ENCODE measurements around the gene CNN3. TPM values are rescaled to one million over a fixed set of nuclear protein-coding genes. Genes with fewer than 3 reads are reported as not detected.

CNN3 gene
- total and polyA plus RNA-seq, 2 donors (not counting 1 experiment from before 2014, with no cell fraction given) = 2.3 to 17.2 TPM

DNA sequence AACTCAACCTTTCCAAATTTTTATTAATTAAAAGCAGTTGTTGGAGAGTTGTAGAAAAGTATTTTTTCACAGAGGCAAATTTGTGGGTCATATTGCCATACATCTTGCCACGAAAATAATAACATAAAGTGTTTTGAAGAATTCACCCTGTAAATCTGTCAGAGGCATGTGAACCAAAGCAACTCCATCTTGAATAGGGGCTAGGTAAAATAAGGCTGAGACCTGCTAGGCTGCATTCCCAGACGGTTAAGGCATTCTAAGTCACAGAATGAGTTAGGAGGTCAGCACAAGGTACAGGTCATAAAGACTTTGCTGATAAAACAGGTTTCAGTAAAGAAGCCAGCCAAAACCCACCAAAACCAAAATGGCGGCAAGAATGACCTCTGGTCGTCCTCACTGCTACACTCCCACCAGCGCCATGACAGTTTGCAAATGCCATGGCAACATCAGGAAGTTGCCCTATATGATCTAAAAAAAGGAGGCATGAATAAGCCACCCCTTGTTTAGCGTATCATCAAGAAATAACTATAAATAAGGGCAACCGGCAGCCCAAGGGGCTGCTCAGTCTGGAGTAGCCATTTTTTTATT is 4.4 kb upstream of the CNN3 start:
- no peak overlapping the region for H3K4me3 Mint-ChIP-seq
- peaks cover 8 to 10% of the 10 kb centered on the region in 2 donors for H3K4me1 ChIP-seq (ENCODE audit: control insufficient read depth in 2 of 2, insufficient read depth in 2 of 2, low read length in 2 of 2)
- no peak overlapping the region for H3K4me3 ChIP-seq (ENCODE audit: control extremely low read depth in 1 of 5, extremely low read depth in 1 of 5, insufficient read depth in 1 of 5, low read depth in 2 of 5, low read length in 4 of 5)
- peaks cover 8% of the 10 kb centered on the region for H3K27me3 Mint-ChIP-seq
- no peaks in the 10 kb centered on the region for H3K79me2 ChIP-seq (ENCODE audit: control insufficient read depth, insufficient read depth, low read length)
- no peak overlapping the region for H3K27ac Mint-ChIP-seq
- 100% methylated on average over 1 of the region's 7 CpGs for WGBS (ENCODE audit: insufficient coverage)
- H3K9me3 ChIP-seq (ENCODE audit: control extremely low read depth in 1 of 3, control insufficient read depth in 2 of 3, insufficient read depth in 1 of 3, low read length in 2 of 3) = no peaks in the 10 kb centered on the region
- no peak overlapping the region for H3K9ac ChIP-seq (ENCODE audit: low read length)
- H4K20me1 ChIP-seq (ENCODE audit: control insufficient read depth, insufficient read depth, low read length, poor library complexity, severe bottlenecking) = no peaks in the 10 kb centered on the region
- no peaks in the 10 kb centered on the region for H3K9me3 Mint-ChIP-seq (ENCODE audit: insufficient read depth)
- H2AFZ ChIP-seq (ENCODE audit: insufficient read depth, low read depth, low read length, poor library complexity, severe bottlenecking) = no peak overlapping the region
- no peak overlapping the region for H3K4me2 ChIP-seq (replicated peaks; ENCODE audit: low read depth, low read length, poor library complexity, severe bottlenecking)
- no peak for ATAC-seq (ENCODE audit: low read depth)
- no peak for DNase-seq
- H3K36me3 ChIP-seq (replicated peaks in 1 of 2; ENCODE audit: control extremely low read depth in 1 of 2, control insufficient read depth in 1 of 2, extremely low read depth in 1 of 2, insufficient read depth in 2 of 2, low read length in 1 of 2) = no peaks in the 10 kb centered on the region
- H3K27me3 ChIP-seq (replicated peaks in 1 of 4; ENCODE audit: control extremely low read depth in 1 of 4, control insufficient read depth in 3 of 4, insufficient read depth in 4 of 4, low read length in 3 of 4) = peaks cover 0 to 13% (median 3%) of the 10 kb centered on the region in 4 experiments
- TF ChIP-seq, protein P1, sequence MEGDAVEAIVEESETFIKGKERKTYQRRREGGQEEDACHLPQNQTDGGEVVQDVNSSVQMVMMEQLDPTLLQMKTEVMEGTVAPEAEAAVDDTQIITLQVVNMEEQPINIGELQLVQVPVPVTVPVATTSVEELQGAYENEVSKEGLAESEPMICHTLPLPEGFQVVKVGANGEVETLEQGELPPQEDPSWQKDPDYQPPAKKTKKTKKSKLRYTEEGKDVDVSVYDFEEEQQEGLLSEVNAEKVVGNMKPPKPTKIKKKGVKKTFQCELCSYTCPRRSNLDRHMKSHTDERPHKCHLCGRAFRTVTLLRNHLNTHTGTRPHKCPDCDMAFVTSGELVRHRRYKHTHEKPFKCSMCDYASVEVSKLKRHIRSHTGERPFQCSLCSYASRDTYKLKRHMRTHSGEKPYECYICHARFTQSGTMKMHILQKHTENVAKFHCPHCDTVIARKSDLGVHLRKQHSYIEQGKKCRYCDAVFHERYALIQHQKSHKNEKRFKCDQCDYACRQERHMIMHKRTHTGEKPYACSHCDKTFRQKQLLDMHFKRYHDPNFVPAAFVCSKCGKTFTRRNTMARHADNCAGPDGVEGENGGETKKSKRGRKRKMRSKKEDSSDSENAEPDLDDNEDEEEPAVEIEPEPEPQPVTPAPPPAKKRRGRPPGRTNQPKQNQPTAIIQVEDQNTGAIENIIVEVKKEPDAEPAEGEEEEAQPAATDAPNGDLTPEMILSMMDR (IDR thresholded peaks at IDR 0.05) = no peak
- TF ChIP-seq EZH2 (IDR thresholded peaks at IDR 0.05; ENCODE audit: borderline replicate concordance, insufficient read depth, low read depth, low read length, poor library complexity, severe bottlenecking) = no peak
- no peak overlapping the region for H3K27ac ChIP-seq (ENCODE audit: low read length in 2 of 2)
- H3K4me1 Mint-ChIP-seq = peaks cover 7% of the 10 kb centered on the region
- ChIA-PET POLR2A (no interaction called here), CTCF (no interaction called here)
- intact Hi-C loops (cut with micrococcal nuclease) = no loop called here

DNA sequence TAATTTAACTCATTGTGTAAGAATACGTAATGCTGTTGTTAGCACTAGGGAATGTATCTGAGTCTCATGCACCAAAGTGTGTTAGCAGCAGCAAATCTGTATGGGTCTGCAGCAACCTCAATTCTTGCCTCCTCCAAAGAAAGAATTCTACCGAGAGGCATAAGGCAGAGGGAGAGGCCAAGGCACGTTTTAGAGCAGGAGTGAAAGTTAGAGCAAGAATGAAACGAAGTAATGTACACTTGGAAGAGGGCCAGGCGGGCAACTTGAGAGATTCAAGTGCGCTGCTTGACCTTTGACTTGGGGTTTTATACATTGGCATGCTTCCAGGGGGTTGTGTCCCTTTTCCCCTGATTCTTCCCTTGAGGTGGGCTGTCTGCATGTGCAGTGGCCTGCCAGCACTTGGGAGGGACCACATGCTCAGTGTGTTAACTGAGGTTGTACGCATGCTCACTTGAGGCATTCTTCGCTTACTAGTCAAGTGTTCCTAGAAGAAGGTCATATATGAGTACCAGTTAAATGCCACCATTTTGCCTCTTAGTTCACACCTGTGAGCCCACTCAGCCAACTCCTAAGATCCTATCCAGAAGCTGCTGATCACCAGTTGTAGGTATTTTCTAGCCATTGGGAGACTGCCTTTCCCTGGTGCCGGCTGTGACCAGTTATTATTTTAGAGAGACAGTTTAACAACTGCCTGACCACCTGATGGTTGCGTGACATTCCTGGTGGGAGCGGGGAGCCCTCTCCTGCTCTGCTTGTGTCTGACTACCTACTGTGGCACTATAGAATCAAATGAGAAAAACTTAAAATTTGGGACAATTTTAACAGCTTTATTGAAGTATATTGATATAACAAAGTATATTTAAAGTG is 2.7 kb upstream of the CNN3 start:
- no peaks in the 10 kb centered on the region for H3K9me3 Mint-ChIP-seq (ENCODE audit: insufficient read depth)
- Histone ChIP-seq H4K20me1 (ENCODE audit: control insufficient read depth, insufficient read depth, low read length, poor library complexity, severe bottlenecking) (no peaks in the 10 kb centered on the region), H3K9ac (ENCODE audit: low read length) (no peak overlapping the region), H3K4me2 (replicated peaks; ENCODE audit: low read depth, low read length, poor library complexity, severe bottlenecking) (no peak overlapping the region), H3K9me3 (ENCODE audit: control extremely low read depth in 1 of 3, control insufficient read depth in 2 of 3, insufficient read depth in 1 of 3, low read length in 2 of 3) (no peaks in the 10 kb centered on the region), H2AFZ (ENCODE audit: insufficient read depth, low read depth, low read length, poor library complexity, severe bottlenecking) (no peak overlapping the region), H3K4me3 (ENCODE audit: control extremely low read depth in 1 of 5, extremely low read depth in 1 of 5, insufficient read depth in 1 of 5, low read depth in 2 of 5, low read length in 4 of 5) (no peak overlapping the region), H3K36me3 (replicated peaks in 1 of 2; ENCODE audit: control extremely low read depth in 1 of 2, control insufficient read depth in 1 of 2, extremely low read depth in 1 of 2, insufficient read depth in 2 of 2, low read length in 1 of 2) (no peaks in the 10 kb centered on the region), H3K79me2 (ENCODE audit: control insufficient read depth, insufficient read depth, low read length) (no peaks in the 10 kb centered on the region), H3K4me1 (ENCODE audit: control insufficient read depth in 2 of 2, insufficient read depth in 2 of 2, low read length in 2 of 2) (peaks cover 19 to 24% of the 10 kb centered on the region in 2 donors), H3K27ac (ENCODE audit: low read length in 2 of 2) (no peak overlapping the region), H3K27me3 (replicated peaks in 1 of 4; ENCODE audit: control extremely low read depth in 1 of 4, control insufficient read depth in 3 of 4, insufficient read depth in 4 of 4, low read length in 3 of 4) (peaks cover 0 to 27% (median 9%) of the 10 kb centered on the region in 4 experiments)
- TF ChIP-seq, protein P1 (IDR thresholded peaks at IDR 0.05) = no peak
- TF ChIP-seq EZH2 (IDR thresholded peaks at IDR 0.05; ENCODE audit: borderline replicate concordance, insufficient read depth, low read depth, low read length, poor library complexity, severe bottlenecking) = no peak
- ChIA-PET POLR2A (no interaction called here), CTCF (interaction anchor here (3.4 kb wide), 1 partner anchor 114 kb away, joined by 10 read pairs; no protein-coding TSS in a partner anchor)
- intact Hi-C loops (cut with micrococcal nuclease) = loop anchor here (5.0 kb wide), 3 partner anchors 48 to 1582 kb away; partner anchors contain the start of gene DR1
- ATAC-seq (ENCODE audit: low read depth) (no peak), DNase-seq (no peak)
- no peak overlapping the region for H3K27ac Mint-ChIP-seq
- 94% methylated on average over 7 of the region's 11 CpGs for WGBS (ENCODE audit: insufficient coverage)
- H3K27me3 Mint-ChIP-seq = peaks cover 22% of the 10 kb centered on the region
- H3K4me1 Mint-ChIP-seq = peaks cover 21% of the 10 kb centered on the region
- no peak overlapping the region for H3K4me3 Mint-ChIP-seq

Data from B cell (primary cell).